TTC549 (cell line): Measurements from ENCODE around the gene GSAP.

Source experiments
- FAIRE-seq: peaks from 2 replicates; lab custom pipeline; 2012; peaks lifted over from hg19 to GRCh38; lab: Jason Lieb, UNC

Gene GSAP

DNA sequence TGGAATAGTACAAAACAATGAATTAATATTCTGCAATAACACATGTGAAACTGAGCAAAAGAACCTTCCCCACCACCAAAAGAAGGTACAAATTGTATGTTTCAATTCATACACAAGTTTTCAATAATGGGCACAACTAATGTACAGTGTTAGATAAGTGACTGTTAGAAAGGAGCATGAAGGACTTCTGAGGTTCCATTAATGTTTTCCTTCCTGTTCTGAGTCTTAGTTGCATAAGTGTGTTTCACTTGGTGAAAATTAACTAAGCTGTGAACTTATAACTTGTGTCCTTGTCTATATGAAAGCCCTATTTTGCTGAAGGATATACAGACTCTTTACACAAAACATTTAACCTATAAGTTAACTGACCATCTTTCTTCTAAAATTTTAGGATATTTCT is 8.2 kb downstream of the GSAP start:
- FAIRE-seq, result no peak

DNA sequence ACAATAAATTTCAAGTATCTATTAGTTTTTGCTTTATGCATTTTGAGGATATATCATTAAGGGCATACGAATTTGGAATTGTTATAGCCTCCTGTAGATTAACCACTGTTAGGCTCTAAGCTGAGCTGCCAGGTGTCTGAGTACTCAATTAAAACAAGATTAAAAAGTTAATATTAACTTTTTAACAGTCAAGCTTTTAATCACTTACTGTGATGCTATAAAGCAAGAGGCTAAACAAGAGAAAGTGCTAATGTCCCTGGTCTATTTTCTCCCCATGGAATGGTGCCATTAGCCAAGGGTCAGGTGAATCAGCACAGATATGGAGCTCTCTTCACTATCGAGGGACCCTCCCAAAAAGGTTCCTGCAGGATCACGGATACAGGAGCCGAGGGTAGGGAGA is 9.7 kb downstream of the GSAP start:
- FAIRE-seq, result no peak

DNA sequence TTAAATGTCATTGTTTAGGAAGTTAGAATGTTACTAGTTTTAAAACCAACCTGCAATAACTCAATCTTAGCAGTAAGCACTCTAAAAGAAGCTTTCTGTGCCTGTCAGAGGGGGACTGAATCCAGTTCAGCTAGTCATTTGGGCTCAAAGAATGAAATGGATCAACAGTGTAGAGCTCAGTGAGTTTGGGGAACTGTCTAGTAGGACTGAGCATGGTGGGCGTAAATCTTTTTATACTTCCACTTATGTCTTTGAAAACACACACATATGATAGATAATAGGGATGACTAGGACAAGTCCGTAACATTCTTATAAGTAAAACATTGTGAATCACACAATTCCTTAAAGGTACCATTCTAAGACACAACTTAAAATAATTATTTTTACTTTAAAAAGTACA is 11.5 kb downstream of the GSAP start:
- FAIRE-seq, result no peak

DNA sequence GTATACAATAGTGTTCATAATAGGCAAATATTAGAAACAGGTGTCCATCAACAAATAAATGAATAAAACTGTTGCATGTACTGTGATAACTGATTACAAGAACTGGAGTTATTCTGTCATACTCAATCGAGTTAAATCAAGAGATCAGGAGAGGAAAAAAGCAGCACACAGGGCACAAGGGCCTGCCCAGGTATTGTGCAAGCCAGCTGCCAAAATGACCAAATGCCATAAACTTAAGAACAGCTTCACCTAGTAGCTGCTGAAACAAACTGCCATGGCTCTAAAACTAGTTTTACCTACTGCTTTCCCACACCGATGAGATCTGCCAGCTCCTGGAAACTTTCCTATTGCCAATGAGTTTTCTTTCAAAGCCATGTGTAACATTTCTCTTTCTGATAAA is 12.2 kb downstream of the GSAP start:
- no peak for FAIRE-seq

DNA sequence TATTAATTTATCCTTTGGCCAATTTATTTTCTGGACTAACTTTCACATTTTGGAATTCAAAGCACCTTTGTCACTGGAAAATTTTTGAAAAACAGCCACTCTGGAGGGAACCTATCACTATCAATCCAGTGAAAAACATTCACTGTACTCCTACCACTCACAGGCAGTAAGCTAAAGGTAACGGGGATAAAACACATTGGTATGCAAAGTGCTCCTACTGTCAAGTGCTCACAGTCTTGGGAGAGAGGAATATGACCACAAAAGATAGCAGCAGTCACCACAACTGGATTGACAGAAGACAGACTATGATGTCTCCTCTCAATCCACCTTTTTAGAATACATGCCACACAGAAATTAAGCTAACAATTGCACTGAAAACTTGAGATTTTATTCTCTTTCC is 13.3 kb downstream of the GSAP start:
- no peak for FAIRE-seq

DNA sequence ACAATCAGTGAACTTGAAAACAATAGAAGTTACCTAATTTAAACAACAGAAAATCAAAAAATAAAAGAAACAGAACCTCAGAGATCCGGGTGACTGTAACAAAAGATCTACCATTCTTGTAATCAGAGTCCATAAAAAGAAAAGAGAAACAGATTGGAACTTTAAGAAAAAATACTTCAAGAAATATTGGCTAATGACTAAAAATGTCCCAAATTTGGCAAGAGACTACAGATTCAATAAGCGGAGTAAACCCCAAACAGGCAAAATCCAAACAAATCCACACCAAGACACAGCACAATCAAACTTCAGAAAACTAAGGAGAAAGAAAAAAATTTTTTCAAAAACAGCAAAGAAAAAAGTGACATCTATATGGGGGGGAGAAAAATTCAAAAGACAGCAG is 15.1 kb downstream of the GSAP start:
- no peak for FAIRE-seq

DNA sequence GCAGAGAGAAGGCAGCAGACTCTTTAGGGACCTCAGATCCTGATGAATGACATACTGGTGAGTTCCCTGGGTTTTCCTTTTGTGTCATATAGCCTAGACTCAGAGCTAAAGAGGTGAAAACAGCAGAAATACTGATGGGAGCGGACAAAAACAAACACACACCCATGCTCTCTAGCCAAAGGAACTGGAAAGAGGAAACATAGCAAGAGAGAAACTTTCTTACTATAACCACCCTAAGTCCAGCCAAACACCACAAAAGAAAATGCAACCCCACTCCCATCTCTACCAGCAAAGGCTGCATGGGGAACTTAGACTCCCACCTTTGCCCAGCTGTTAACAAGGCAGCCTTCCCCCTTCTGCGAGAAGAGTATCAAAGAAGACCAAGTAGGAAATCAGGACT is 16.3 kb downstream of the GSAP start:
- no peak for FAIRE-seq

DNA sequence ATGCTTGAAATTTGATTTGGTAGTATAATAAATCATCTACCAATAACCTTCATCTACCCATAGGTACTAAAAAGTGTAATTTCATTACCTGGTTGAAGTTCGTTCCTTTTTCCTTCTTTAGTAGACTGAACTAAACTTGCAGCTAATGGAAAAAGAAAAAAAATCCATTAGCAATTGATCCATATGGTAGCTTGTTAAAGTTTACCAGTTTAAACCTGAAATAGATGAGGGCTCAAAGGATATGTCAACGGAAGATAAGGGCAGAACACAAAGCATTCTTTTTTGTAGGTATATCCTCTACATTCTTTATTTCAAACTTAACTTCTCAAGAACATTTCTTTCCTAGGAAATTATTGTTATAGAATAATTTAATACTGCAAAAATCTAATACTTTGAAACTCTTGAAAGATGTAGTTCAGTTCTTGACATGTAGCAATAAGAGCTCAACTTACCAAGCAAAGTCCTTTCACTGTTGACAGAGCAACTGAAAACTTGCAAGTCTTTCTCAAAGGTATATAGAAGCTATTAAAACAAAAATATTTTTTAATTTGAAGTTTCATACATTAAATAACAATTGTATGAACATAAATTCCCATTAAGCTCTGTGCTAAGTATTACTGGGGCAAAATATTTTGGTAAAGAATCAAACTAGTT is 19.1 kb downstream of the GSAP start:
- no peak for FAIRE-seq

DNA sequence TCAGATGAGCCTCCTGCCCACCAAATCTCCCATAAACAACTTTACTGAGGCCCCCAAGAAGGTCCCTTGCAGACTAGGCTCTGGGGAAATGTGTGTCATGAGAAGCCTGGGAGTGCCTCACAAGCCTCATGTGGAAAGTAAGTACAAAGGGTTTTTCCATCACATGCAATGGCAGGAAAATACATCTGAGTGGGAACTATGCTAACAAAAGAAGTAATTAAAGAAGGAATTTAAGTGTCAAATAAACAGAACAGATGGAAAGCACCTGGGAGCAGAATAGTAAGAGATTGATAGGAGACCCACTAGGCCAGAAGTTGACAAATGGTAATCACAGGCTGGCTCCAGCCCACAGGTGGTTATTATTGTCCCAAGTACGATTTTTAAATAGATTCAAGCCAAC is 20.5 kb downstream of the GSAP start:
- FAIRE-seq, result no peak

DNA sequence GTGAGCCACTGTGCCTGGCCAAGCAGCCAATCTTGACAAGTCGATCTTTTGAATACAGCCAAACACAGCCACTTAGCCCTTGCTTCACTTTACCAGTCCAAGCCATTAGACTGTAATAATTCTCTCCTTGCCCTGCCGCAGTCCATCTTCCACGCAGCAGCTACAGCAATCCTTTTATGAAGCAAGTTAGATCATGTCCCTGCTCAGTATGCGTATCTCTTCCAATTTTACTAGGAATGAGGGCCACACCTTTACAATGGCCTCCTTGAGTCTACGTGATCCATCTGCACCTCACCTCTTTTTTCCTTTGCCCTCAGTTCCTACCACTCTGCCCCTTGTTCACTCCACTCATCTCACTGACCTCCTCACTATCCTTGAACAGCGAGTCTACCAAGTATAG is 22.2 kb downstream of the GSAP start:
- no peak for FAIRE-seq

DNA sequence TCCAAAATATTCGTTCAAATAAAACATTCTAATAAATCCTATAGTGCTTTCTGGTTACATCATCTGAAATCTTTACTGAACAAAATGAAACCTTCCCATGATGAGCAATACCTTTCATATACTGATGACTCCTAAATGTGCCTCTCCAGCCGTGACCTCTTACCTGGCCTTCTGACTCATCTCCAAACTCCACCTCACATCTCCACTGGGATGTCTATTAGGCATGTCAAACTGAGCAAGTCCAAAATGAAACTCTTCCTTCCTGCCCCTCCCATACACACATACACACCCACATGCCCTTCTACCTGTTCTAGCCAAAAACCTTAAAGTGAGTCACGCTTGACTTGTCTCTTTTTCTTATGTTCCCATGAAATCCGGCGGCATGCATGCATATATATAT is 22.9 kb downstream of the GSAP start:
- no peak for FAIRE-seq

DNA sequence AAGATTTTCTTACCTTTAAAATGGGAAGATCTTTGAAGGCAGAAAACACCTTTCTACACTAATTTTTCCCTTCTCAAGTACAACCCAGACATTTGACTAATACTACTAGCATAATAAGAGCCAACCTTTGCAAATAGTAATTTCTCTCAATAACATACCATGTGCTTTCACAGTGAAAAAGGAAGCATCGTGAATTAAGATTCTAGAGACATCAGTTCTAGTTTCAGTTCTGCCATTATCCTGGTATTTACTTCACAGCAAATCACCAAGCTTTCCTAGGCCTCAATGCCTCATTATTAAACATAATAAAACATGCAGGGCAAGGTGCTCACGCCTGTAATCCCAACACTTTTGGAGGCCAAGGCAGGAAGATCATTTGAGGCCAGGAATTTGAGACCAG is 24.9 kb downstream of the GSAP start:
- FAIRE-seq, result no peak

DNA sequence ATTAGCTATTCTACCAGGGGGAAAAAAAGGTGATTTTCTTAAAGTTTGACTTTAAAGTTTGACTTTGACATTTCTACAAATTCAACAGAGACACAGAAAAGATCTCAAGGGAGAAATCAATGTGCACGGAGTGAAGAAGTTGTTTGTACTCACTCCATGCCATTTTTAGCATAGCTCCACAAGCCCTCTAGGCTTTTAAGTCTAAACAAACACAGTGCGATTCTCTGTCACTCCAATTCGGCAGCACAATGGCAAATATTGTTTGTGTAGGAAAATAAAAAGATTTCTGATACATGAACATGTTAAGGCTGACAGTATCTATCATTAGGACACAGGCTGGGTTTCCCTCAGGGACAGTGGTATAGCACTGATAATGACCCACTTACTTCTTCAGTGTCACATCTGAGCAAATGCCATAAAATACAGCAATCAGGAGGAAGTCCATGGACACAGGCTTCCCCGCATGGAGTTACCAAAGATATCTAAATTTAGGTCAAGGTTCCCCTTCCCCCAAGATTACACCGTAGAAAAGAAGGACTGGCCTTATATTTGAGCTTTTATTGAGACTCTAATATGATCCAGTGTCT is 28.0 kb downstream of the GSAP start:
- FAIRE-seq, result no peak

DNA sequence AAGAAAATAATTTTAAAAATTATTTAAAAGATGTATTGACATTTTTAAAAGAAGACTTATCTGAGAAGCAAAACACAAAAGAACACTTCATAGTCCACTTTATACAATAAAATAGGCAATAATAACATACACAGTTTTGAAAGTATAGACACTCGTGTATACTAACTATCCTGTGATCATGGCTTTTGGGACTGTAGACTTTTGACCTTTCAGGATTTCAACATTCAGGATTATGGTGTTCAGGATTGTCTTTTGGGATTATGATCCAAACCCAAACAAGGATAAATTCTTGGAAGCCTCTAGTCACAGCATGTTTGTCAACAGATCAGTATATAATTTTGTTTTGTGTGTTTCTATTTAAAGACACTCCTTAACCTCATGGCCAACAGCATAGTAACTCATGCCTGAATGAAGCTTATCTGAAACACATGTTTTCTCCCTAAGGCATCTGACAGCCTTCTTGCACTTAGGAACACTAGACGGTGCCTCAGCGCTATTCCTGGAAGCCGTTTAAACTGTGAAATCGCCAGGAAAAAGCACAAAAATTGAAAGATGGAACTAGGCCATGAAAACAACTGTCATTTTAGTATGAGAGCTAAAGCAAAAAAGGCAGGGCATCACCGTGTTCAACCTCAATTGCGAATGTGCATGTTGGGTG is 29.9 kb downstream of the GSAP start:
- FAIRE-seq, result no peak

DNA sequence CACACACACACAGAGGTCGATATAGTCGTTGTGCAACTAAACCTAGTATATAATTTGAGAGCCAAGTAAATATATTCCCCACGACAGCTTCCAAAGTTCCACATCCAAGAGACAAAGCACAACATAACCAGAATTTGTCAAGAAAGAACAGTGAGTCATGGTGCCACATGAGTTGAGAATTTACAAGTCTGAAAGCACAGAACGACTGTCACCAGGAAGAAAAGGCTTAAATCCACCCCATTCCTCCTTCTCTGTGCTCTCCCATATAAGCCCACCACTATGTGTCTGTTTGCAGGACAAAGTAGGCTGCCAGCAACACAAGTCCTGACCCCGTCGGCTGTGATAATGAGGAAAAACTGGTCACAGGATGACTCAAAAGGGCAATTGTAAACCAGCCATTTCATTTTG is 32.8 kb downstream of the GSAP start:
- FAIRE-seq, result no peak

DNA sequence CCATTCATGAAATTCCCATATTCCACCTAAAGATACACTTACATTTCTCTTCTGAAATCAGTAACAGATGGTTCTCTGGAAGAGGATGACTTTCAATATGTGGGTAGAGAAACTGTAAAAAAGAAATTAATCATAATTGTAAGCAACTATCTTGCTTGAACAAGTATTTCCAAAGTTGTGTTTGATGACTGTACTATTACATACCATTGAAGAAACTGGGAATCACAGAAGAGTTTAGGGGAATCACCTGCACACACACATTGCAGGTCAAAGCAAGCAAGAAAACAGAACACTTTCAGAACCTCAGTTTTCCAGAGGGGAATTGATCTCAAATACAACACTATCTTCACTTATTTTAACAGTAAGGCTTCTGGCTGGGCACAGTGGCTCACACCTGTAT is 33.6 kb downstream of the GSAP start:
- no peak for FAIRE-seq

DNA sequence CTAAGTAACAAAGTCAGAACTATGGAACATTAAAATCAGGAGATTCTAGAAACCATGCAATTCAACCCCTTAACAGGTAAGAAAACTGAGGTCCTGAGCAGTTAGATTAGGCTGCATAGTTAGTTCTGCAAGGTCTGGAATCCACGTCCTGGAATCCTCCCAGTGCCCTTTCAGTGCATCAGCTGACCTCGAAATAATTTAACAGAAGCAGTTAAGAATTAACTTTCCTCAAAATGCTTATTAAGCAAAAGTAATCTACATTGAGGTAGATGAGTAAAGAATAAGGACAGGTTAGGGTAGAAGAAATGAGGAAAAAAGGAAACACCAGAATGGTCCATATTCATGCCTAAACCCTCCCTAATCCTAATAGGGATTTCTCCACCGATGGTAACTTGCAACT is 37.6 kb downstream of the GSAP start:
- FAIRE-seq, result no peak

DNA sequence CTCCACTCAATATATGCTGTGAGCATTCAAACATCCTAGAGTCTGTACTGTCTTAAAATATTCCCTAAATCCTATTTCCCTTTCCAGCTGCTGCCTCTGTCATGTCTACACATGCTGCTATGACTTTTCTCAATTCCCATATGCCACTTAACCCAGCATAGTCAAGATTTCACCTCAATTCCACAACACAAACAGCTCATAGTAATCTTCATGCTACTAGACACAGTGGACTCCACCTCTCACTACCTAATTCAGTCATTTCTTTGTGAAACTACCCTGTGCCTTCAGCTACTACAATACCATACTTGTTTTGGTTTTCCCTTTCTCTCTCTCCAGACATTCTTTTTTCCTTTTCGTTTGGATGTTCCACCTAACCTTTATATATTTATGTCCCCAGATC is 45.5 kb downstream of the GSAP start:
- FAIRE-seq, result no peak

DNA sequence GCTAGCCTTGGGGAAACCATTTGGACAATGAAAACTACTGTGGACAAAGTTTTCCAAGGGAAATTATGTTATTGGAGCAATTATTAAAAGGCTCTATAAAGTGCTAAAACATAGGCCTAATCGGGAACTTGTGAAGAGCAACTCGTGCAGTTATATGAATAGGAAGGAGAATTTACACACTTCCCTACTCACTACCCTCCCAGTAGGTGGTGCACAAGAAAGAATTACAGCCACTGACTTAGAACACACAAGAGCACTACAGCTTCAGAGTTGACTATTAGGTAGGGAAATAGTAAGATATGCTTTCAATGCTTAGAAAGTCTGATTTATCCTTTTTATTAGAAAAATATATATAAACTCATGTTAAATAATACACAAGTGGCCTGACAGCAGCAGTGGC is 47.2 kb downstream of the GSAP start:
- no peak for FAIRE-seq

DNA sequence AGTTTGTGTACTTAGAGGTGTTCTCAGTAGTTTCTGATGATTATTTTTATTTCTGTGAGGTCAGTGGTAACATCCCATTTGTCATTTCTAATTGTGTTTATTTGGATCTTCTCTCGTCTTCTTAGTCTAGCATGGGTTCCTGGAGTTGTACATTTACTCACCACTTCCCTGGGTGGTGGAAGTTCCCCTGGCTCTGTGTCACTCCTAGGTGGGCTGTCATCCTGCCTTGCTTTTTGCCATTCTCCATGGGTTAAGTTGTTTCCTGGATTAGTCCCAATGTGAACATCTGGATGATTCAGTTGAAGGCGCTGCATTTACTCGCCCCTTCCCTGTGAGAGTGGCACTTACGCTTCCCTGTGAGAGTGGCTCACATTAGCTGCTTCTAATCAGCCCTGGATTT is 48.2 kb downstream of the GSAP start:
- no peak for FAIRE-seq

DNA sequence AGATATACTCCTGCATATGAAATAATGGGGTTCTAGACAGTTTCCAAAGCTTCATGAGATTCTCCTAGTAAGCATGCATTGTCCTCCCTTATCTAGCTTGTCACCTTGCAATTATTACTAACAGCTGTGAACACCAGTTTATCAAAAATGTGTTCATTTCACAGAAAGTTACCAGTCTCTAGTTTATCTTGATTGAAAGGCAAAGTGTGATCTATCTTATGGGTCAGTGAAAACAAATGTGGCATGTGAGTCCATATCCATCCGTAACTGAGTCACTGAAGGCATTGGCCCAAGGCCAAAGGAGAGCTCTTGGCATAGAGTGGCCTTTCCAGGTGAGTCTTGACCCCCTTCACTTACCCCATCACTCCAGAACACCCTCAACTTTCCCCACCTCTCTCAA is 53.2 kb downstream of the GSAP start:
- FAIRE-seq, result no peak

DNA sequence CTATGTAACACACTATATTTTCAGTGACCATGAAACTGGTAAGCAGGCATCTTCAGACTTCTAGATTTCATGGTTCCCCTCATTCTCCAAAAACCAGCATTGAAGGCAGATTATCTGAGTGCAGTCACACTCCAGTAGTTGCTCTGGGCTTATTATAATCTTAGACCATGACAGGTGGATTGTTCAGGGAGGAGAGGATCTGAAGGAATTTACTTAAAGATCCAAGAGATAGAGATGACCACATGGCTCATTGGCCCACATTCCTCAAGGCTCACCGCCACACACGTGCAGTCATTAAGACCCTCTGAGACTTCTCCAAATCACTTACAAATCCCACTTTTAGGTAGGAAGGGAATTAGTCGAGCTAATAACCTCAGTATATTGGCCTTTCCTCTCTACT is 55.2 kb downstream of the GSAP start:
- FAIRE-seq, result no peak

DNA sequence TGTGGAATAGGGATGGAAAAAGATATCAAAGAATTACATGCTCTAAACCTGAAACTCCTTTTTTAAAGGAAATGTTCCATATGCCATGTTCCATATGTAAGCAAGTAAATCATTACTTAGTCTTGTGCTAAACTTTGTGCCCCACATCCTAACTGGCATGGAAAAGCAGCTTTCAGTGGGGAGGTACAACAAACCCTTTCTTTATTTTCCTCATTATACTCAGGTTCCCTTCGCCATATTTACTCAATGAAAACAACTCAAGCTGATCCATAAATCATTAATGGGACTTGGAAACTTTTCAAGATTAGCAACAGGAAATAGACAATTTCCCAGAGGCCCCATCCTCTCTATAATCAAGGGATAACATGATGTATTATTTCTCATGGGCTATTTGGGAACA is 56.0 kb downstream of the GSAP start:
- no peak for FAIRE-seq

DNA sequence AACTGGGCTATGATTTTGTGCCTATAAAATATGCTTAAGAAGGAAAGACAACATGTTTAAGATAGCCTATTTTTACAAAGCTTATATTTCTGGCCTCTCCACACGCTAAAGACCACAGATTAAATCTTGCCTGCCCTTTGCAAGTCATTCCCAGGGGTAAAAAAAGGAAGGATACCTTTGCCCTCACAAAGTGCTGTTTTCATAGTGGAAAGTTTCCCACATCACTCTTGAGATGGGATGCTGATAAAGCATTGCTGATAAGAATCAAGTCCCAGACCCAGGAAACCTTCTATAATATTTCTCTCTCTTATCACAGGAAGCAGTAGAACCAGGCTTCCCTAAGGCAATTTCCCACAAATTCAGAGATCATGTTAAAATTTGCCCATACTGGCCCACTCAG is 56.5 kb downstream of the GSAP start:
- FAIRE-seq, result no peak
